CD4-positive, alpha-beta T cell treated with Interleukin-15 for 1 hour (primary cell): Measurements from ENCODE around the gene SH3BP5L.
"Not testable (repeated sequence)": the region's sequence is repeated elsewhere in the genome, so short reads cannot be mapped to it uniquely, and the experiment has no call there.

Experiments used
- DNase-seq: peaks from one replicate; pipeline ENCODE4 v3.0.0-alpha.2; 2020

Gene SH3BP5L

GRCh38 chr1:248850536-248851251, 25.0 kb upstream of the SH3BP5L start:
- peak; percentile 9 for DNase-seq

- DNase-seq, result peak; percentile 9
Observed at GRCh38 chr1:248850124-248850523, 24.4 kb upstream of the SH3BP5L start.

GRCh38 chr1:248849637-248850036, 23.9 kb upstream of the SH3BP5L start:
- no peak for DNase-seq

GRCh38 chr1:248849152-248849551, 23.4 kb upstream of the SH3BP5L start:
- peak; percentile 15 for DNase-seq

GRCh38 chr1:248848602-248849001, 22.9 kb upstream of the SH3BP5L start:
- no peak for DNase-seq

GRCh38 chr1:248847956-248848561, 22.3 kb upstream of the SH3BP5L start:
- peak; percentile 11 for DNase-seq

GRCh38 chr1:248847181-248847955, 21.7 kb upstream of the SH3BP5L start:
- peak; percentile 11 for DNase-seq

GRCh38 chr1:248844526-248844925, 18.8 kb upstream of the SH3BP5L start:
- DNase-seq, result no peak

- no peak for DNase-seq
Observed at GRCh38 chr1:248843687-248844086, 18.0 kb upstream of the SH3BP5L start.

- DNase-seq, result peak; percentile 13
Observed at GRCh38 chr1:248842781-248843331, 17.1 kb upstream of the SH3BP5L start.

- DNase-seq, result peak; percentile 51
Observed at GRCh38 chr1:248841702-248842395, 16.1 kb upstream of the SH3BP5L start.

GRCh38 chr1:248840946-248841345, 15.2 kb upstream of the SH3BP5L start:
- DNase-seq, result no peak

GRCh38 chr1:248839168-248839555, 13.4 kb upstream of the SH3BP5L start:
- no peak for DNase-seq

GRCh38 chr1:248838357-248839167, 12.8 kb upstream of the SH3BP5L start:
- peak; percentile 91 for DNase-seq

GRCh38 chr1:248837781-248838356, 12.2 kb upstream of the SH3BP5L start, which contains the start of gene ZNF672:
TSS of gene ZNF672 (plus strand) at chr1:248838224. CDS start at chr1:248847275, 9,051 bp downstream.
- peak; percentile 95 for DNase-seq

- peak; percentile 14 for DNase-seq
Observed at GRCh38 chr1:248837045-248837780, 11.5 kb upstream of the SH3BP5L start.

- peak; percentile 16 for DNase-seq
Observed at GRCh38 chr1:248834343-248834940, 8.7 kb upstream of the SH3BP5L start.

GRCh38 chr1:248831842-248832241, 6.1 kb upstream of the SH3BP5L start:
- no peak for DNase-seq

GRCh38 chr1:248830718-248831017, 5.0 kb upstream of the SH3BP5L start:
- not testable (repeated sequence) for DNase-seq

GRCh38 chr1:248828845-248829244, 3.1 kb upstream of the SH3BP5L start:
- DNase-seq, result no peak

GRCh38 chr1:248825573-248825908, 174 bp downstream of the SH3BP5L start:
- no peak for DNase-seq
